Prostate gland (tissue), 2 donors: ENCODE results near the gene MAMSTR.

Experiments
- CTCF ChIP-seq, 4 experiments: fragments of 200-600 bp in 2 of 4; fragments of 450-650 bp in 2 of 4; sonication (generic) in 2 of 4; IDR thresholded peaks; 1 replicate in 3 of 4; 2 replicates in 1 of 4; pipeline ENCODE4 v1.5.1; 2016 to 2019; ENCODE audit warnings: antibody characterized with exemption in 4 of 4, mild to moderate bottlenecking in 2 of 4, moderate library complexity in 2 of 4
- POLR2A ChIP-seq: fragments of 450-650 bp; IDR thresholded peaks from one replicate; pipeline ENCODE4 v1.6.1; 2016; ENCODE audit warnings: antibody characterized with exemption, mild to moderate bottlenecking
- POLR2AphosphoS5 ChIP-seq: sonication (generic); formaldehyde crosslinking; IDR thresholded peaks from one replicate; pipeline ENCODE4 v1.6.1; 2017; ENCODE audit warnings: antibody characterized with exemption

- TF ChIP-seq POLR2A: no peak
- TF ChIP-seq CTCF (IDR thresholded peaks at IDR 0.05): no peak
- no peak for TF ChIP-seq POLR2AphosphoS5
These were observed 41.3 kb downstream of the MAMSTR start for GRCh38 chr19:48678201-48678600.
